GM18520 (cell line): Measurements from ENCODE around the gene UBE3D.
A peak's percentile ranks its signal among the peaks of the same experiment; 100 is the strongest.

Source experiments
- ATAC-seq: cut with Tn5 transposase; IDR thresholded peaks from one replicate; pipeline ENCODE4 v1.9.1; 2021; ENCODE audit not compliant: unreplicated experiment

Gene UBE3D

GRCh38 chr6:83065511-83066192 lies at the start of gene UBE3D:
TSS of gene UBE3D (minus strand) at chr6:83065841. CDS start at chr6:83065718, 123 bp downstream.
- peak; percentile 54 for ATAC-seq

GRCh38 chr6:83114164-83114563 lies 48.5 kb upstream of the UBE3D start:
- ATAC-seq = no peak

- ATAC-seq = no peak
Measured at GRCh38 chr6:83113258-83113657, 47.6 kb upstream of the UBE3D start.

- no peak for ATAC-seq
Measured at GRCh38 chr6:83108378-83108777, 42.7 kb upstream of the UBE3D start.

- ATAC-seq = no peak
Measured at GRCh38 chr6:83098589-83098988, 32.9 kb upstream of the UBE3D start.

GRCh38 chr6:83097675-83098074 lies 32.0 kb upstream of the UBE3D start:
- ATAC-seq = no peak

GRCh38 chr6:83097204-83097603 lies 31.6 kb upstream of the UBE3D start:
- no peak for ATAC-seq

GRCh38 chr6:83096791-83097190 lies 31.1 kb upstream of the UBE3D start:
- no peak for ATAC-seq

GRCh38 chr6:83092756-83093399 lies 27.2 kb upstream of the UBE3D start:
- no peak for ATAC-seq

- peak; percentile 99 for ATAC-seq
Measured at GRCh38 chr6:83086751-83087150, 21.1 kb upstream of the UBE3D start.

GRCh38 chr6:83083476-83083875 lies 17.8 kb upstream of the UBE3D start:
- ATAC-seq = no peak

GRCh38 chr6:83073615-83074014 lies 8.0 kb upstream of the UBE3D start:
- ATAC-seq = no peak

- ATAC-seq = no peak
Measured at GRCh38 chr6:83072726-83073125, 7.1 kb upstream of the UBE3D start.

GRCh38 chr6:83071707-83072106 lies 6.1 kb upstream of the UBE3D start:
- no peak for ATAC-seq

GRCh38 chr6:83071023-83071422 lies 5.4 kb upstream of the UBE3D start:
- peak; percentile 40 for ATAC-seq

GRCh38 chr6:83069633-83070032 lies 4.0 kb upstream of the UBE3D start:
- ATAC-seq = no peak

GRCh38 chr6:83068616-83069015 lies 3.0 kb upstream of the UBE3D start:
- ATAC-seq = no peak

- ATAC-seq = peak; percentile 75
Measured at GRCh38 chr6:83067448-83068439, 2.1 kb upstream of the UBE3D start, which contains the start of gene DOP1A. TSS of gene DOP1A (plus strand) at chr6:83067671. CDS start at chr6:83096978, 29,307 bp downstream.

GRCh38 chr6:83062225-83062624 lies 3.4 kb downstream of the UBE3D start:
- no peak for ATAC-seq

- no peak for ATAC-seq
Measured at GRCh38 chr6:83061190-83061589, 4.5 kb downstream of the UBE3D start.

GRCh38 chr6:83057705-83058321 lies 7.8 kb downstream of the UBE3D start:
- peak; percentile 68 for ATAC-seq
